NOMO-1 treated with dmso at 0.1 percent for 144 hours (cell line): ENCODE measurements around the gene ASB13.
A peak's percentile ranks its signal among the peaks of the same experiment; 100 is the strongest.
"Not testable (repeated sequence)": the region's sequence is repeated elsewhere in the genome, so short reads cannot be mapped to it uniquely, and the experiment has no call there.

Experiments
- DNase-seq: peaks from one replicate; lab custom pipeline; 2025; ENCODE audit not compliant: unreplicated experiment; lab: John Stamatoyannopoulos, UW

ASB13 gene

DNA sequence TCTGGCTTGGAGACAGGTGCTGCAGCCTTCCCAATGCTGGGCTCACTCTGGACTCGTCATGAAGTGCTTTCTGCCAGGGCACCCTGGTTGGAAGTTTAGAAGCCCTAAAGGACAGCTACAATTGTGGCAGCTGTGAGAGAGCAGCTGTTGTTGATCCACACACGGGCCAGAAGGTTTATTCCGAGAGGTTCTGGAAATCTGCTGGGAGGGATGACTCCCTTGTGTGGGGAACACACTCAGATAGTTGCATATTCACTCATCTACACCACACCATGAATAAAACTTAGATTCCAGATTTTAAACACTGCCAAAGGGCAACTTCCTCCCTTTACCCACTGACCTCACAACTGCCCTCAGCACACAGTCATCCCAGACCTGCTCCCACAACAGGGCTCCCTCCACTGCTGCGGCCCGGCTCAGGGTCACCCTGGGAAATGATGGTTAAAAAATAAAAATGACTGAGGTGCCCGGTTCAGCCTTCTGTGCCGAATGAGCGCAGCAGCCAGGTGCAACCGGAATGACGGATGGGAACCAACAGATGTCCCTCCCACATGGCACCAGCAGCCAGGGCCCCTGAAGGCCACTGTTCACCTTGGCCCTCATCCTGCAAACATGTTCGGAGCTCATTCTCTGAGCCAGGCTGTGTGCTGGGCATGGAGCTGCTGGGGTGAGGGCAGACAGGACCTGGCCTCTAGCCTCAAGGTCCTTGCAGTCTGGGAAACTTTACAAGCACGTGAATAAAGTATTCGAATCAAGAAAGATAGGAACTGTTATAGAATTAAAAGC, 40.2 kb downstream of the ASB13 start:
- DNase-seq: no peak

DNA sequence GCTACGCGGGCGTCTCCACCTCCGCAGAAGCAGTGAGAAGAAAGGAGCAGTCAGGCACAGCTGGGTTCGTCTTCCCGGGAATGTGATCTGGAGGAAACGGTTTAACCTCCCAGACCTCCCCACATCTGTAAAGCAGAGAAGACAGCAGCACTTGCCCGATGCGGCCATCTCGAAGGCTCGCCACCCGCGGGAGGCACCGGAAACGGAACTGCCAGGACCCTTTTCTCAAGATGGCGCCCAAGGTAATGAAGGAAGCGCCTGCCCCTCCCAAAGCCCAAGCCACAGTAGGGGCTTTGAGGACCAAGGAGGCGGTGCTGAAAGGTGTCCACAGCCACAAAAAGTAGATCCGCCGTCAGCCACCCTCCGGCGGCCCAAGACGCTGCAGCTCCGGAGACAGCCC, 41.7 kb downstream of the ASB13 start:
- no peak for DNase-seq

- peak; percentile 33 for DNase-seq
Measured at GRCh38 chr10:5623081-5623748, 43.2 kb downstream of the ASB13 start.

GRCh38 chr10:5622186-5622960, 44.0 kb downstream of the ASB13 start:
- DNase-seq: no peak

GRCh38 chr10:5621371-5621770, 45.0 kb downstream of the ASB13 start:
- DNase-seq: not testable (repeated sequence)

- DNase-seq: no peak
Measured at GRCh38 chr10:5620966-5621365, 45.4 kb downstream of the ASB13 start.

DNA sequence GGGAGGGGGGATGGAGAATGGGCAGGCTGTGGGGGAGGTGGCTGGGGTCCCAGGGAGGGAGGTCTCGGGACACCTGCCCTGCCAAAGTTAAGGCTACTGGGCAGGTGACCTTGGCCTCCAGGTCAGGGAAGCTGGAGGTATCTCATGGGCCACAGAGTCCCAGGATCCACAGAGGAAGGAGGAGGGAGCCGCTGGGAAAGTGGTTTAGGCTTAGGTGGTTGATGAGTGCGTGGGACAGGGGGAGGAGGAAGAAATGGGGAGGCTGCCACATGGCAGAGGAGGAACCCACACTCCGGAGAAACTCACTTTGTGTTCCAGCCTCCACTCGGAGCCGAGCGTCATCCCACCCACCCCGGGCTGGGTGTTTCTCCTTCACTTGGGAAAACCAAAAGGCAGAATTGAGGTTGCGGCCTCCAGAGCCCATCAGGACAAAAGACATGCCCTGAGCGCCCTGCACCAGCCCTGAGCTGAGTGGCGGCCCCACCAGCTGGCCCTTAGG, 46.1 kb downstream of the ASB13 start:
- DNase-seq: no peak

DNA sequence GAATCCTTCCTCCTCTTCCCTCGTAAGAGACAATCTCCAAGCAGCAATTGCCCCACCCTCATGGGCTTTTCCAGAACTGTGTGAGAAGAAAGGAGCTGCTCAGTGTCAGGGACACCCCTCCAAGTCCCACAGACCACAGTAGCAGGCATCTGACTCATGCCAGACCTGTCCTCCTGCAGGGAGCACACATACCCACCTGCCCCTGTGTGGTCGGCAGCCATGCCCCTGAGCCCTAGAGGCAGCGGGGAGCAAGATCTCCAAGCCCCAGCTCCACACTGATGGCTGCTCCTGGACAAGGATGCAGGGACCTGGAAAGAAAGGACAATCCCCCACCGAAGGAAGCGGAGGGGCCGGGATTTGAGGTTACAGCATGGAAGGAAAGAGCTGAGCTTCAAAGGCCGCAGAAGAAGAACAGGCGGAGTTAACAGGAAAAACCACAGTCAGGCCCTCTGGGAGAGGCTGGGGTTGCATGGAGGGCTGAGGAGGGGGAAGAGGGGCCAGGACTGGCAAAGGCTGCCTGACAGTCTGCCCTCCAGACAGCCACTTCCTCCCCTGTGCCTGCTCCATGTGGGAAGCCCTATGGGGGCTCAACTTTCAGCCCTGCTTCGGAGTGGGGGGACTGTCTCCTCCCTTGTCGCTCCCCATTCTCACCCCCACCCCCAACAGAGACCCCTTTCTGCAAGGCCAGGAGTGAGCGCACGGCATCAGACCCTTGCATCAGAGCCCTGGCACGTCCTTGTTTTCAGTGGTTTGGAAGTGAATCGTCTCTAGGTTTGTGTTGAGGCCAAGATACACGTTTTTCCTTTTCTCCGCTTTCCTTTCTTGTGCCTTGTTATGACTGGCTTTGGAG, 46.8 kb downstream of the ASB13 start:
- no peak for DNase-seq

GRCh38 chr10:5618829-5619228, 47.6 kb downstream of the ASB13 start:
- DNase-seq: no peak

- DNase-seq: no peak
Measured at GRCh38 chr10:5618042-5618441, 48.4 kb downstream of the ASB13 start.

- no peak for DNase-seq
Measured at GRCh38 chr10:5617521-5617920, 48.9 kb downstream of the ASB13 start.

- no peak for DNase-seq
Measured at GRCh38 chr10:5616836-5617235, 49.6 kb downstream of the ASB13 start.

DNA sequence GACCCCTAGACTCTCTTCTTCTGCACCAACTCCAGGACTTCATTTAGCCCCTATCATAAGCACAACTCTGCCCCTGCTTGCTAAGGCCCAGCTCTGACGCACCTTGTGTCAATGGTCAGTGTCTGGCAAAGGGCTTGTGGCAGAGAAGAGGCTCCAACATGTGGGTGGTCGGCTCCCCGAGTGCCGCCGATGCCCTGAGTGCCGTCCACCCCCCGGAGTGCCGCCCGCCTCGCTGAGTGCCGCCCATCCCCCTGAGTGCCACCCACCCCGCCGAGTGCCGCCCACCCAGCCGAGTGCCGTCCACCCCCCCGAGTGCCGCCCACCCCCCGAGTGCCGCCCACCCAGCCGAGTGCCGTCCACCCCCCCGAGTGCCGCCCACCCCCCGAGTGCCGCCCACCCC, 50.3 kb downstream of the ASB13 start:
- DNase-seq: no peak

GRCh38 chr10:5615316-5615715, 51.1 kb downstream of the ASB13 start:
- no peak for DNase-seq

- DNase-seq: no peak
Measured at GRCh38 chr10:5614155-5614721, 52.2 kb downstream of the ASB13 start.

DNA sequence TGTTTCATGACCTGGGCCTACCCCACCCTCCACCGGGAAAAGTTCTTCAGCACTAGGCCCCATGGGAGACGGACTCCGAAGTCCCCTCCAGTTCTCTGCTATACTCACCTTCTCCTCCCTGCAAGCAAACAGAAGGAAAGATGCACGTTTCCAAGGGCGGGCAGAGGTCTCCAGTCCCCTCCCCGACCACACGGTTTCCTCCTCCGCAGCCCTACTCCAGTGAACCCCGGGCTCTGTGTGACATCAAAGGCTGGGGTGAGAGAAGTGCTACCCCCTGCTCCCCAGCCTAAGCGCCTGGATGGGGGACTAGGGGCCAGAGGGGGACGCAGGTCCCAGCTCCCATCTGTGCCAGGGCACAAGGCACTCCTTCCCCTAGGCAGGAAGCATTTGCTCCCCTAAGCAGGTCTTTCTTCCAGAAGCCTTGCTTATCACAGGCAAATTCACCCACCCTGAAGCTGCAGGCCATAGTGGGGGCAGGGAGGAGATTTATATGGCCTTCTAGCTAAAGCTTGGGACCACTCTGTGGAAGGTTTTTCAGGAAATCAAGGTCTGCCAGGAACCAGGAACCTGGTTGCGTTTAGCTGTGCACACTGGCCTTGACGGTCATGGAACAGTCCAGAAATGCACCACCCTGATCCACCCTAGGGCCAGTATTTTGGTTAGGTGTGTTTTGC, 52.8 kb downstream of the ASB13 start:
- DNase-seq: no peak

GRCh38 chr10:5611899-5612680, 54.3 kb downstream of the ASB13 start:
- DNase-seq: no peak

DNA sequence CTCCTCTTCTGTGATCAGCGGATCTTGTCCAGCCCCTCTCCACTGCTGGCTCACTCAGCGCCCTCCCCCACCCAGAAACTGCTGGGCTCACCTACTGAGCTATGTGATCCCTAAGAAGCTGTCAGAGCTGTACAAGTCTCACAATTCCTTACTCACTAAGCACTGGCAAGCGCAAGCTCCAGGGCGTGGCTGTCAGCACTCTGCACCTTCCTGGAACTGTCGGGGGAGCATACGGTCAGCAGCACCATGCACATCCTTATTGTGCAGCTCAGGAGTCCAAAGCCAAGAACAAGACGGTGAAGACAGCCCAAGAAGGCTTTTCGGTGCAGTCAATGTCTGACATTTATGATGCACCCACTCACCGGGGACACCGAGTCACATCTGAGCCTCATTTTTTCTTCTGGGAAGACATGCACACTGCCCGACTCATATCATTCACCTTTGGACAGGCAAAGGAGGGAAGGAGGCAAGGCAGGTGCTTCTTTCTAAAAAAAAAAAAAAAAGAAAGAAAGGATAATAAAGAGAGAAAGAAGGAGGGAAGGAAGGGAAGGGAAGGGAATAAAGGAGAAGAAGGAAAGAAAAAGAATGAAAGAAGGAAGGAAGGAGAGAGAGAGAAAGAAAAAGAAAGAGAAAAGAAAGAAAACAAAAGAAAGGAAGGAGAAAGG, 56.3 kb downstream of the ASB13 start:
- DNase-seq: no peak
